ENCODE measurements around the gene ENO3.

DNA sequence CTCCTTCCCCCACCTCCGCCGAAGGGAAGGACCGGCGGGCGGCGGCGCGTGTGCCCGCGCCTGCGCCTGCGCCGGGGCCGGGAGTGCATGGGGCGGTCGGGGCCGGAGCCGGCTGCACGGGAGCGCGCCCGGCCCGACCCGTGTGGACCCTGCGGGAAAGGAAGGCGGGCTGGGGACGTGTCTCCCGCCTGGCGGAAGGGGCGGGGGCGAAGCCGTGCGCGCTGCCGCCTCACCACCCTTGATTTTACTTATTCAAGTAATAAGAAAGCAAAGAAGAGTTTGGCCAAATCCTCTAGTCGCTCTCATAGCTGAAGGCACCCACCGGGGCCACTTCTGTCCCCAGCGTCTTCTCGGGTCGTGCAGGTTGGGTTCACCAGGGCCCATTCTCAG is 2.0 kb upstream of the ENO3 start:
- TF ChIP-seq YY1 (IDR thresholded peaks at IDR 0.05; ENCODE audit: extremely low read depth, insufficient replicate concordance, low read depth, low read length), result no peak
- no peak for TF ChIP-seq TCF7L2 (IDR thresholded peaks at IDR 0.05; ENCODE audit: borderline replicate concordance, extremely low read depth, insufficient read depth, insufficient read length)
- TF ChIP-seq, protein P1, sequence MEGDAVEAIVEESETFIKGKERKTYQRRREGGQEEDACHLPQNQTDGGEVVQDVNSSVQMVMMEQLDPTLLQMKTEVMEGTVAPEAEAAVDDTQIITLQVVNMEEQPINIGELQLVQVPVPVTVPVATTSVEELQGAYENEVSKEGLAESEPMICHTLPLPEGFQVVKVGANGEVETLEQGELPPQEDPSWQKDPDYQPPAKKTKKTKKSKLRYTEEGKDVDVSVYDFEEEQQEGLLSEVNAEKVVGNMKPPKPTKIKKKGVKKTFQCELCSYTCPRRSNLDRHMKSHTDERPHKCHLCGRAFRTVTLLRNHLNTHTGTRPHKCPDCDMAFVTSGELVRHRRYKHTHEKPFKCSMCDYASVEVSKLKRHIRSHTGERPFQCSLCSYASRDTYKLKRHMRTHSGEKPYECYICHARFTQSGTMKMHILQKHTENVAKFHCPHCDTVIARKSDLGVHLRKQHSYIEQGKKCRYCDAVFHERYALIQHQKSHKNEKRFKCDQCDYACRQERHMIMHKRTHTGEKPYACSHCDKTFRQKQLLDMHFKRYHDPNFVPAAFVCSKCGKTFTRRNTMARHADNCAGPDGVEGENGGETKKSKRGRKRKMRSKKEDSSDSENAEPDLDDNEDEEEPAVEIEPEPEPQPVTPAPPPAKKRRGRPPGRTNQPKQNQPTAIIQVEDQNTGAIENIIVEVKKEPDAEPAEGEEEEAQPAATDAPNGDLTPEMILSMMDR (IDR thresholded peaks at IDR 0.05 in 2 of 3, conservative IDR thresholded peaks at IDR 0.05 in 1 of 3; ENCODE audit: borderline replicate concordance in 1 of 3, insufficient read depth in 1 of 3, low read depth in 2 of 3, low read length in 2 of 3), result no peak
- no peak for TF ChIP-seq ZFX (IDR thresholded peaks at IDR 0.05)
- no peak for TF ChIP-seq EZH2 (IDR thresholded peaks at IDR 0.05)
